ENCODE measurements around the gene CUBN. TPM values are rescaled to one million over a fixed set of nuclear protein-coding genes. Genes with fewer than 3 reads are reported as not detected.

CUBN gene
- total and polyA plus RNA-seq, 9 of the 15 experiments (the other 6 are each of a cell fraction or from before 2014, with no cell fraction given): 0.04 to 0.33 (median 0.09) TPM

DNA sequence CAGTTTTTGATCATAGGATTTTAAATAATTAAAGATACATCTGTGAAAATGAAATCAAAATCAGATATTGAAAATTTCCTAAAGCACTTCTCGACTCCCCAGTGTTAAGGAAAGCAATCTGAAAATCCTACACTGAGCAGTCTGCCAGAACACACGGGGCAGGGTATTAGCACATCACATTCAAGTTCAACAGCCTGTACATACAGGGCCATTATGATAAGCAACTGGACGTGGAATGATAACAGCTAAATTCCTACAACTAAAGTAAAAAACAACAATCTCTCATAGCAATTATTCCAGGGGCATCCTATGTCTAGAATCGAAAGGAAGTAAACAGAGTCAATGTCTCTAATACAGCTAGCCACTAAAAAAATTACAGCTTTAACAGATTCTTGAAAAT is 40.2 kb upstream of the CUBN start (continued):
- no peak for TF ChIP-seq TCF7 (IDR thresholded peaks at IDR 0.05; ENCODE audit: borderline replicate concordance)
- TF ChIP-seq TRIM28 (IDR thresholded peaks at IDR 0.05): no peak
- TF ChIP-seq RBM34 (IDR thresholded peaks at IDR 0.05; ENCODE audit: borderline replicate concordance, insufficient read depth, low read length): no peak
- TF ChIP-seq ILF3 (IDR thresholded peaks at IDR 0.05; ENCODE audit: borderline replicate concordance): no peak
- no peak for TF ChIP-seq POLR2B (IDR thresholded peaks at IDR 0.05; ENCODE audit: low read depth, partially characterized antibody)
- TF ChIP-seq FOXK1 (CRISPR knock-in tag; IDR thresholded peaks at IDR 0.05; ENCODE audit: borderline replicate concordance): no peak
- no peak for TF ChIP-seq NUFIP1 (IDR thresholded peaks at IDR 0.05; ENCODE audit: partially characterized antibody)
- no peak for TF ChIP-seq MECOM (CRISPR knock-in tag; IDR thresholded peaks at IDR 0.05)
- TF ChIP-seq, protein P1, sequence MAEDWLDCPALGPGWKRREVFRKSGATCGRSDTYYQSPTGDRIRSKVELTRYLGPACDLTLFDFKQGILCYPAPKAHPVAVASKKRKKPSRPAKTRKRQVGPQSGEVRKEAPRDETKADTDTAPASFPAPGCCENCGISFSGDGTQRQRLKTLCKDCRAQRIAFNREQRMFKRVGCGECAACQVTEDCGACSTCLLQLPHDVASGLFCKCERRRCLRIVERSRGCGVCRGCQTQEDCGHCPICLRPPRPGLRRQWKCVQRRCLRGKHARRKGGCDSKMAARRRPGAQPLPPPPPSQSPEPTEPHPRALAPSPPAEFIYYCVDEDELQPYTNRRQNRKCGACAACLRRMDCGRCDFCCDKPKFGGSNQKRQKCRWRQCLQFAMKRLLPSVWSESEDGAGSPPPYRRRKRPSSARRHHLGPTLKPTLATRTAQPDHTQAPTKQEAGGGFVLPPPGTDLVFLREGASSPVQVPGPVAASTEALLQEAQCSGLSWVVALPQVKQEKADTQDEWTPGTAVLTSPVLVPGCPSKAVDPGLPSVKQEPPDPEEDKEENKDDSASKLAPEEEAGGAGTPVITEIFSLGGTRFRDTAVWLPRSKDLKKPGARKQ (CRISPR knock-in tag; IDR thresholded peaks at IDR 0.05): no peak
- no peak for TF ChIP-seq ZZZ3 (IDR thresholded peaks at IDR 0.05)
- no peak for TF ChIP-seq ZNF174 (CRISPR knock-in tag; IDR thresholded peaks at IDR 0.05)
- peak in 1 of 2 experiments; percentile 39; a peak in 1 of 4 replicates for TF ChIP-seq TRIM24 (IDR thresholded peaks at IDR 0.05)
- TF ChIP-seq, protein P2, sequence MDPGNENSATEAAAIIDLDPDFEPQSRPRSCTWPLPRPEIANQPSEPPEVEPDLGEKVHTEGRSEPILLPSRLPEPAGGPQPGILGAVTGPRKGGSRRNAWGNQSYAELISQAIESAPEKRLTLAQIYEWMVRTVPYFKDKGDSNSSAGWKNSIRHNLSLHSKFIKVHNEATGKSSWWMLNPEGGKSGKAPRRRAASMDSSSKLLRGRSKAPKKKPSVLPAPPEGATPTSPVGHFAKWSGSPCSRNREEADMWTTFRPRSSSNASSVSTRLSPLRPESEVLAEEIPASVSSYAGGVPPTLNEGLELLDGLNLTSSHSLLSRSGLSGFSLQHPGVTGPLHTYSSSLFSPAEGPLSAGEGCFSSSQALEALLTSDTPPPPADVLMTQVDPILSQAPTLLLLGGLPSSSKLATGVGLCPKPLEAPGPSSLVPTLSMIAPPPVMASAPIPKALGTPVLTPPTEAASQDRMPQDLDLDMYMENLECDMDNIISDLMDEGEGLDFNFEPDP (CRISPR knock-in tag; IDR thresholded peaks at IDR 0.05): no peak
- peak; percentile 55 for TF ChIP-seq DACH1 (IDR thresholded peaks at IDR 0.05; ENCODE audit: partially characterized antibody)
- no peak for TF ChIP-seq L3MBTL2 (IDR thresholded peaks at IDR 0.05)
- TF ChIP-seq ELF2 (CRISPR knock-in tag; IDR thresholded peaks at IDR 0.05): no peak
- TF ChIP-seq RBFOX2 (IDR thresholded peaks at IDR 0.05; ENCODE audit: low read depth, low read length): no peak
- TF ChIP-seq GABPB2 (CRISPR knock-in tag; conservative IDR thresholded peaks at IDR 0.05): no peak
- no peak for TF ChIP-seq RB1 (IDR thresholded peaks at IDR 0.05; ENCODE audit: low read depth)
- TF ChIP-seq, protein P3, sequence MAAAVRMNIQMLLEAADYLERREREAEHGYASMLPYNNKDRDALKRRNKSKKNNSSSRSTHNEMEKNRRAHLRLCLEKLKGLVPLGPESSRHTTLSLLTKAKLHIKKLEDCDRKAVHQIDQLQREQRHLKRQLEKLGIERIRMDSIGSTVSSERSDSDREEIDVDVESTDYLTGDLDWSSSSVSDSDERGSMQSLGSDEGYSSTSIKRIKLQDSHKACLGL (CRISPR knock-in tag; IDR thresholded peaks at IDR 0.05; ENCODE audit: borderline replicate concordance, poor library complexity, severe bottlenecking): no peak
- TF ChIP-seq, protein P4, sequence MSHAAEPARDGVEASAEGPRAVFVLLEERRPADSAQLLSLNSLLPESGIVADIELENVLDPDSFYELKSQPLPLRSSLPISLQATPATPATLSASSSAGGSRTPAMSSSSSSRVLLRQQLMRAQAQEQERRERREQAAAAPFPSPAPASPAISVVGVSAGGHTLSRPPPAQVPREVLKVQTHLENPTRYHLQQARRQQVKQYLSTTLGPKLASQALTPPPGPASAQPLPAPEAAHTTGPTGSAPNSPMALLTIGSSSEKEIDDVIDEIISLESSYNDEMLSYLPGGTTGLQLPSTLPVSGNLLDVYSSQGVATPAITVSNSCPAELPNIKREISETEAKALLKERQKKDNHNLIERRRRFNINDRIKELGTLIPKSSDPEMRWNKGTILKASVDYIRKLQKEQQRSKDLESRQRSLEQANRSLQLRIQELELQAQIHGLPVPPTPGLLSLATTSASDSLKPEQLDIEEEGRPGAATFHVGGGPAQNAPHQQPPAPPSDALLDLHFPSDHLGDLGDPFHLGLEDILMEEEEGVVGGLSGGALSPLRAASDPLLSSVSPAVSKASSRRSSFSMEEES (CRISPR knock-in tag; IDR thresholded peaks at IDR 0.05): no peak
- no peak for TF ChIP-seq STAT5B (CRISPR knock-in tag; IDR thresholded peaks at IDR 0.05)
- TF ChIP-seq OTX1 (CRISPR knock-in tag; IDR thresholded peaks at IDR 0.05): no peak
- TF ChIP-seq TCF3 (CRISPR knock-in tag; IDR thresholded peaks at IDR 0.05): peak; percentile 52
- TF ChIP-seq TOE1 (IDR thresholded peaks at IDR 0.05; ENCODE audit: borderline replicate concordance): no peak
- TF ChIP-seq TOE1 (CRISPR knock-in tag; IDR thresholded peaks at IDR 0.05; ENCODE audit: borderline replicate concordance, low read depth): no peak
- no peak for TF ChIP-seq ZNF699 (CRISPR knock-in tag; IDR thresholded peaks at IDR 0.05; ENCODE audit: insufficient replicate concordance)

Data from K562 (cell line).